HepG2 (cell line): ENCODE data around the gene MTF1. TPM values are rescaled to one million over a fixed set of nuclear protein-coding genes. Genes with fewer than 3 reads are reported as not detected.

Experiments used
- ATM ChIP-seq: fragments of 450-650 bp; IDR thresholded peaks from 2 replicates; pipeline ENCODE4 v1.7.1; 2017; ENCODE audit warnings: mild to moderate bottlenecking, borderline replicate concordance
- DBP ChIP-seq: sonication (generic); formaldehyde crosslinking; IDR thresholded peaks from 2 replicates; pipeline ENCODE4 v1.4.0; 2020; ENCODE audit warnings: missing genetic modification reagents; ENCODE audit errors: not compliant biosample characterization
- FOXM1 ChIP-seq: sonication (generic); formaldehyde crosslinking; IDR thresholded peaks from 2 replicates; pipeline ENCODE4 v1.5.0; 2020; ENCODE audit warnings: missing genetic modification reagents
- FOXP1 ChIP-seq, 2 experiments: fragments of 450-650 bp in 1 of 2; IDR thresholded peaks; 2 replicates each; pipeline ENCODE4 v1.6.1; 2017 to 2018; ENCODE audit warnings: antibody characterized with exemption in 1 of 2
- KDM6A ChIP-seq: IDR thresholded peaks from 2 replicates; pipeline ENCODE4 v1.6.1; 2016; ENCODE audit warnings: low read depth
- LCORL ChIP-seq, 2 experiments: fragments of 450-650 bp in 1 of 2; sonication (generic) in 1 of 2; formaldehyde crosslinking in 1 of 2; IDR thresholded peaks; 2 replicates each; pipeline versions ENCODE4 v1.5.0 to v1.6.1; 2017 to 2020; ENCODE audit warnings: antibody characterized with exemption in 1 of 2, missing genetic modification reagents in 1 of 2
- POLR2A ChIP-seq, 2 experiments: IDR thresholded peaks; 2 replicates each; pipeline ENCODE4 v1.6.1; 2011; ENCODE audit warnings: low read depth in 2 of 2, low read length in 2 of 2, mild to moderate bottlenecking in 1 of 2, moderate library complexity in 1 of 2; ENCODE audit not compliant: insufficient read depth in 1 of 2
- RELA ChIP-seq: sonication (generic); formaldehyde crosslinking; IDR thresholded peaks from 2 replicates; pipeline ENCODE4 v1.4.0; 2020; ENCODE audit warnings: missing genetic modification reagents
- RXRA ChIP-seq: sonication (generic); formaldehyde crosslinking; IDR thresholded peaks from 2 replicates; pipeline ENCODE4 v1.5.1; 2020; ENCODE audit warnings: missing genetic modification reagents
- SP140L ChIP-seq: sonication (generic); formaldehyde crosslinking; IDR thresholded peaks from 2 replicates; pipeline ENCODE4 v1.4.0; 2020; ENCODE audit warnings: missing genetic modification reagents, borderline replicate concordance
- SRSF4 ChIP-seq: fragments of 200-400 bp; formaldehyde crosslinking; IDR thresholded peaks from one replicate; pipeline ENCODE4 v1.6.1; 2018; ENCODE audit warnings: mild to moderate bottlenecking, low read depth, low read length, moderate library complexity; ENCODE audit not compliant: poor library complexity, severe bottlenecking
- STAG1 ChIP-seq: sonication (generic); formaldehyde crosslinking; IDR thresholded peaks from 2 replicates; pipeline ENCODE4 v1.4.0; 2020; ENCODE audit warnings: missing genetic modification reagents
- ZBTB20 ChIP-seq: sonication (generic); formaldehyde crosslinking; IDR thresholded peaks from 2 replicates; pipeline ENCODE4 v1.8.1; 2023; ENCODE audit warnings: missing genetic modification reagents, low read depth, mild to moderate bottlenecking, borderline replicate concordance
- ZHX2 ChIP-seq, 2 experiments: sonication (generic) in 1 of 2; formaldehyde crosslinking in 1 of 2; IDR thresholded peaks; 2 replicates each; pipeline versions ENCODE4 v1.6.1 to v1.9.0; 2014 to 2022; ENCODE audit warnings: antibody characterized with exemption in 1 of 2, borderline replicate concordance in 1 of 2, inconsistent platforms in 1 of 2, low read depth in 1 of 2, missing genetic modification reagents in 1 of 2
- ZNF605 ChIP-seq: sonication (generic); formaldehyde crosslinking; IDR thresholded peaks from 2 replicates; pipeline ENCODE4 v1.8.0; 2022; ENCODE audit warnings: mild to moderate bottlenecking, missing genetic modification reagents
- ZNF609 ChIP-seq: sonication (generic); formaldehyde crosslinking; IDR thresholded peaks from 2 replicates; pipeline ENCODE4 v1.4.0; 2020; ENCODE audit warnings: mild to moderate bottlenecking, missing genetic modification reagents, borderline replicate concordance
- ZNF703 ChIP-seq: sonication (generic); formaldehyde crosslinking; IDR thresholded peaks from 2 replicates; pipeline ENCODE4 v1.5.1; 2020; ENCODE audit warnings: missing genetic modification reagents, mild to moderate bottlenecking, moderate library complexity, borderline replicate concordance
- ZNF883 ChIP-seq: sonication (generic); formaldehyde crosslinking; IDR thresholded peaks from 2 replicates; pipeline ENCODE4 v1.5.1; 2020; ENCODE audit warnings: mild to moderate bottlenecking, missing genetic modification reagents; ENCODE audit errors: not compliant biosample characterization
- ZSCAN31 ChIP-seq: sonication (generic); formaldehyde crosslinking; IDR thresholded peaks from 2 replicates; pipeline ENCODE4 v1.5.0; 2020; ENCODE audit warnings: low read depth, mild to moderate bottlenecking, missing genetic modification reagents
- polyA plus RNA-seq, 8 experiments: library from polyadenylated mRNA; depleted of rRNA in 3 of 8; stranded (reverse) in 7 of 8; unstranded in 1 of 8; fragments of >200 nt; fragmentation: Illumina TruSeq in 4 of 8; extraction: Trizol in 4 of 8; gene quantifications; 2 replicates each; pipeline versions ENCODE4 v1.2.1 to v1.2.3, GENCODE V29; 2011 to 2016; ENCODE audit warnings: low read depth in 4 of 8, missing spikeins in 1 of 8, mixed read lengths in 1 of 8; ENCODE audit not compliant: insufficient read depth in 1 of 8
- total RNA-seq, 5 experiments: library from RNA; depleted of rRNA; stranded (reverse); fragments of >200 nt; fragmentation: Illumina TruSeq; extraction: Trizol; gene quantifications; 2 replicates each; pipeline ENCODE4 v1.2.3, GENCODE V29; 2016; ENCODE audit warnings: low read depth in 1 of 5

The MTF1 gene
- total and polyA plus RNA-seq, 2 of the 13 experiments (the other 11 are each of a cell fraction or from before 2014, with no cell fraction given): 2.4 to 3.3 TPM

- TF ChIP-seq ZHX2 (IDR thresholded peaks at IDR 0.05; ENCODE audit: low read depth): no peak
- TF ChIP-seq ZHX2 (CRISPR knock-in tag; IDR thresholded peaks at IDR 0.05; ENCODE audit: borderline replicate concordance): peak; percentile 99
- no peak for TF ChIP-seq SRSF4
- TF ChIP-seq ZSCAN31: peak; percentile 97
- peak; percentile 69 for TF ChIP-seq KDM6A (CRISPR knock-in tag)
- peak; percentile 99 for TF ChIP-seq DBP
- TF ChIP-seq ZNF605 (CRISPR knock-in tag): peak; percentile 92
- peak; percentile 34; the same call in 1 of the 2 replicates for TF ChIP-seq STAG1
- no peak for TF ChIP-seq FOXP1 (IDR thresholded peaks at IDR 0.05)
- peak; percentile 62 for TF ChIP-seq FOXP1 (CRISPR knock-in tag; IDR thresholded peaks at IDR 0.05)
- no peak for TF ChIP-seq LCORL (IDR thresholded peaks at IDR 0.05)
- peak; percentile 66; the same call in 1 of the 2 replicates for TF ChIP-seq LCORL (CRISPR knock-in tag; IDR thresholded peaks at IDR 0.05)
- TF ChIP-seq RXRA (CRISPR knock-in tag): peak; percentile 76
- peak; percentile 55; the same call in 1 of the 2 replicates for TF ChIP-seq ZNF609 (CRISPR knock-in tag)
- TF ChIP-seq ZBTB20 (CRISPR knock-in tag): peak; percentile 99
- no peak for TF ChIP-seq POLR2A (IDR thresholded peaks at IDR 0.05; ENCODE audit: insufficient read depth in 1 of 2, low read depth in 2 of 2, low read length in 2 of 2)
- TF ChIP-seq FOXM1 (CRISPR knock-in tag): peak; percentile 98
- TF ChIP-seq ATM: no peak
- peak; percentile 97 for TF ChIP-seq RELA
- peak; percentile 99 for TF ChIP-seq ZNF883
- peak; percentile 100 for TF ChIP-seq SP140L (CRISPR knock-in tag)
- TF ChIP-seq ZNF703 (CRISPR knock-in tag): peak; percentile 86; the same call in 1 of the 2 replicates
Measured at GRCh38 chr1:37764414-37764825, 95.0 kb downstream of the MTF1 start (continued).
